Thoracic aorta (tissue), 2 donors: ENCODE results near the gene GIGYF2. TPM values are rescaled to one million over a fixed set of nuclear protein-coding genes. Genes with fewer than 3 reads are reported as not detected.
"Not testable (repeated sequence)": the region's sequence is repeated elsewhere in the genome, so short reads cannot be mapped to it uniquely, and the experiment has no call there.

Experiments
- ATAC-seq: fragments of 150-250 bp; one replicate; pipeline ENCODE4 v1.8.0; 2017; ENCODE audit warnings: low read depth; ENCODE audit not compliant: insufficient number of reproducible peaks, low FRiP score
- DNase-seq: peaks from one replicate; pipeline ENCODE4 v3.0.0-alpha.2; 2020; ENCODE audit warnings: low spot score
- H3K27ac ChIP-seq, 2 donors: fragments of 200-600 bp; sonication (generic); 1 replicate in 1 of 2; 2 replicates in 1 of 2; pipeline ENCODE4 v1.5.1; 2016; ENCODE audit warnings: mild to moderate bottlenecking in 2 of 2, moderate library complexity in 2 of 2
- H3K27me3 ChIP-seq: fragments of 200-600 bp; sonication (generic); replicated peaks from 2 replicates; pipeline ENCODE4 v1.6.0; 2016; ENCODE audit warnings: mild to moderate bottlenecking; ENCODE audit not compliant: insufficient read depth
- H3K36me3 ChIP-seq: fragments of 200-600 bp; sonication (generic); one replicate; pipeline ENCODE4 v1.5.1; 2016
- H3K4me1 ChIP-seq, 2 donors: fragments of 200-600 bp; sonication (generic); 1 replicate in 1 of 2; 2 replicates in 1 of 2; pipeline versions ENCODE4 v1.5.1 to v1.6.0; 2016; ENCODE audit warnings: low read depth in 2 of 2, mild to moderate bottlenecking in 1 of 2; ENCODE audit not compliant: control insufficient read depth in 1 of 2
- H3K4me3 ChIP-seq: fragments of 200-600 bp; sonication (generic); 2 replicates; pipeline ENCODE4 v1.5.1; 2016; ENCODE audit warnings: mild to moderate bottlenecking
- H3K9me3 ChIP-seq: fragments of 200-600 bp; sonication (generic); 2 replicates; pipeline ENCODE4 v1.5.1; 2016
- total RNA-seq, 2 donors: library from RNA; depleted of rRNA; stranded (reverse); fragments of >200 nt; gene quantifications; one replicate each; pipeline versions ENCODE4 v1.1.0 to v1.2.3, GENCODE V29; 2016
- TF ChIP-seq, protein P1 (sequence below): fragments of 200-600 bp; sonication (generic); IDR thresholded peaks from one replicate; pipeline ENCODE4 v1.5.1; 2019; ENCODE audit warnings: antibody characterized with exemption

GIGYF2 gene
- total RNA-seq, 2 donors from 2014 or later = 54.7 to 121 TPM

DNA sequence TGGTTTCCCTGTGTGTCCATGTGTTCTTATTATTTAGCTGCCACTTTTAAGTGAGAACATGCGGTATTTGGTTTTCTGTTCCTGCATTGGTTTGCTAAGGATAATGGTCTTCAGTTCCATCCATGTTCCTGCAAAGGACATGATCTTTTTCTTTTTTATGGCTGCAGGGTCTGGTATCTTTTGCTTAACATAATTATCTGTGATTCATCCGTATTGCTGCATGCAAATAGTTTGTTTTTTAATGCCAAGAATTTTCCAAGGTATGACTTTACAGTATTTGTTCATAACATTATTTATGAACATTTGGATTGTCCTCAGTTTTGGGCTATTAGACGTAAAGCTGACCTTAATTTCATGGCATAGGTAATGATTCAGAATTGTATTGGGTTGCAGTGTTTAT is 17.8 kb downstream of the GIGYF2 start:
- peaks cover 0 to 11% of the 10 kb centered on the region in 2 donors for H3K4me1 ChIP-seq
- no peaks in the 10 kb centered on the region for H3K27me3 ChIP-seq
- H3K36me3 ChIP-seq = no peaks in the 10 kb centered on the region
- no peaks in the 10 kb centered on the region for H3K9me3 ChIP-seq
- ATAC-seq (no peak), DNase-seq (no peak)
- no peak overlapping the region for H3K4me3 ChIP-seq
- no peak overlapping the region for H3K27ac ChIP-seq
- TF ChIP-seq, protein P1, sequence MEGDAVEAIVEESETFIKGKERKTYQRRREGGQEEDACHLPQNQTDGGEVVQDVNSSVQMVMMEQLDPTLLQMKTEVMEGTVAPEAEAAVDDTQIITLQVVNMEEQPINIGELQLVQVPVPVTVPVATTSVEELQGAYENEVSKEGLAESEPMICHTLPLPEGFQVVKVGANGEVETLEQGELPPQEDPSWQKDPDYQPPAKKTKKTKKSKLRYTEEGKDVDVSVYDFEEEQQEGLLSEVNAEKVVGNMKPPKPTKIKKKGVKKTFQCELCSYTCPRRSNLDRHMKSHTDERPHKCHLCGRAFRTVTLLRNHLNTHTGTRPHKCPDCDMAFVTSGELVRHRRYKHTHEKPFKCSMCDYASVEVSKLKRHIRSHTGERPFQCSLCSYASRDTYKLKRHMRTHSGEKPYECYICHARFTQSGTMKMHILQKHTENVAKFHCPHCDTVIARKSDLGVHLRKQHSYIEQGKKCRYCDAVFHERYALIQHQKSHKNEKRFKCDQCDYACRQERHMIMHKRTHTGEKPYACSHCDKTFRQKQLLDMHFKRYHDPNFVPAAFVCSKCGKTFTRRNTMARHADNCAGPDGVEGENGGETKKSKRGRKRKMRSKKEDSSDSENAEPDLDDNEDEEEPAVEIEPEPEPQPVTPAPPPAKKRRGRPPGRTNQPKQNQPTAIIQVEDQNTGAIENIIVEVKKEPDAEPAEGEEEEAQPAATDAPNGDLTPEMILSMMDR = no peak

DNA sequence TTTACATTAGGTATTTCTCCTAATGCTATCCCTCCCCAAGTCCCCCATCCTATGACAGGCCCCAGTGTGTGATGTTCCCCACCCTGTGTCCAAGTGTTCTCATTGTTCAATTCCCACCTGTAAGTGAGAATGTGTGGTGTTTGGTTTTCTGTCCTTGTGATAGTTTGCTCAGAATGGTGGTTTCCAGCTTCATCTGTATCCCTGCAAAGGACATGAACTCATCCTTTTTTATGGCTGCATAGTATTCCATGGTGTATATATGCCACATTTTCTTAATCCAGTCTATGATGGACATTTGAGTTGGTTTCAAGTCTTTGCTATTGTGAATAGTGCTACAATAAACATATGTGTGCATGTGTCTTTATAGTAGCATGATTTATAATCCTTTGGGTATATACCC is 22.9 kb downstream of the GIGYF2 start:
- not testable (repeated sequence) for H3K27ac ChIP-seq, H3K27me3 ChIP-seq, ATAC-seq, H3K9me3 ChIP-seq, H3K4me3 ChIP-seq, H3K36me3 ChIP-seq, DNase-seq
- peaks cover 0 to 11% of the 10 kb centered on the region in 2 donors for H3K4me1 ChIP-seq

DNA sequence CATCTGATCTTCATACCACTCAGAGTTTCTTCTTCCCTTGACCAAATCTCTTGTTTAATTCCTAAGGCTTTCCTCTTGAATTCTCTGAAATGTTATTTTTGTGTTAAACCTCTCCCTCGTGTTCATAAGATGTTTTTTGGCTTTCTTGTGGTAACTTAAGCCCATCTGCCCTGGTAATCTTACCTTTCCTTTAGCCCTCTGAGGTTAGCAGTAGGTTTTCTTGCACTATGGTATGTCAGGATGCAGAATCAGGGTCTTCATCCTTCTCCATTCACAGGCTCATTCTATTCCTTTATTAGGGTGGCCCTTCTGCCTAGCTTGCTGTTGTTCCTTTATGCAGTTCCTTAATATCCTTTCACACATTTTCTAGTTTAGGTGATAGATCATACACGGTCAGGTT is 24.1 kb downstream of the GIGYF2 start:
- Histone ChIP-seq H3K27ac (no peak overlapping the region), H3K27me3 (no peaks in the 10 kb centered on the region), H3K9me3 (no peaks in the 10 kb centered on the region), H3K36me3 (peaks cover 5% of the 10 kb centered on the region), H3K4me3 (no peak overlapping the region), H3K4me1 (peaks cover 0 to 11% of the 10 kb centered on the region in 2 donors)
- DNase-seq = no peak
- TF ChIP-seq, protein P1 = no peak
- ATAC-seq = no peak

DNA sequence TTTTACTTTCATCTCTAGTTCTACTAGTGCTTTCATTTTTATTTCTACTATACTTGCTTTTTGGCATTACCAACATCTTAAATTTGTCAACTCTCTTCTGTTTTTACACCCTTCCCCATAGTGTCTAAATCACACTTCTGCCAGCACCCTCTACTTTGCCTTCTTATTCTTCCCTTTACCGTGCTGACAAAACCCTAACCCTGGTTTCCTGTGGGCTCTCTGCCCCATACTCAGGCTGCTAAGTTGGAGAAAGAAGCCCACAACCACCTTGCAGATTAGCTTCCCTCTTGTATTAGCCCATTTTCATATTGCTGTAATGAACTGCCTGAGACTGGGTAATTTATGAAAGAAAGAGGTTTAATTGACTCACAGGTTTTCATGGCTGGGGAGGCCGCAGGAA is 24.8 kb downstream of the GIGYF2 start:
- H3K9me3 ChIP-seq = no peaks in the 10 kb centered on the region
- ATAC-seq = no peak
- no peak overlapping the region for H3K27ac ChIP-seq
- H3K27me3 ChIP-seq = no peaks in the 10 kb centered on the region
- peaks cover 5% of the 10 kb centered on the region for H3K36me3 ChIP-seq
- H3K4me1 ChIP-seq = peaks cover 0 to 11% of the 10 kb centered on the region in 2 donors
- no peak for DNase-seq
- TF ChIP-seq, protein P1 = no peak
- H3K4me3 ChIP-seq = no peak overlapping the region

DNA sequence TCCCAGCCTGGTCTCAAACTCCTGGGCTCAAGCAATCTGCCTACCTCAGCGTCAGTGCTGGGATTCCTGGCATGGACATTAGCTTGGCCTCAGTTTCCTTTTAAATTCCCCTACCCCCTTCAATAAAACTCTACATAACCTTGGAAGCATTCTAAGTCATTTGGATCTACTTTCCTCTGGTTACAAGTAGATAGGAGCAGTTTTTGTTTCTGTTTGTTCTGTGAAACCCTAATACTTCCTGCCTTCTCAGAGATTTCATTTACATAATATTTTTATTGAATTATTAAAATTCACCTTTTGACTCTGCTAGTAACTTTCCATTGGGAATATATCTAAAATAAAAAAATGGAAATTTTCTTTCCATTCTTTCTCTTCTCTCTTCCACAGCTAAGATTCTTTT is 25.9 kb downstream of the GIGYF2 start:
- H3K36me3 ChIP-seq = peaks cover 5% of the 10 kb centered on the region
- no peaks in the 10 kb centered on the region for H3K9me3 ChIP-seq
- no peak overlapping the region for H3K4me3 ChIP-seq
- TF ChIP-seq, protein P1 = no peak
- H3K4me1 ChIP-seq = peaks cover 0 to 11% of the 10 kb centered on the region in 2 donors
- ATAC-seq = no peak
- no peak overlapping the region for H3K27ac ChIP-seq
- H3K27me3 ChIP-seq = no peaks in the 10 kb centered on the region
- no peak for DNase-seq

DNA sequence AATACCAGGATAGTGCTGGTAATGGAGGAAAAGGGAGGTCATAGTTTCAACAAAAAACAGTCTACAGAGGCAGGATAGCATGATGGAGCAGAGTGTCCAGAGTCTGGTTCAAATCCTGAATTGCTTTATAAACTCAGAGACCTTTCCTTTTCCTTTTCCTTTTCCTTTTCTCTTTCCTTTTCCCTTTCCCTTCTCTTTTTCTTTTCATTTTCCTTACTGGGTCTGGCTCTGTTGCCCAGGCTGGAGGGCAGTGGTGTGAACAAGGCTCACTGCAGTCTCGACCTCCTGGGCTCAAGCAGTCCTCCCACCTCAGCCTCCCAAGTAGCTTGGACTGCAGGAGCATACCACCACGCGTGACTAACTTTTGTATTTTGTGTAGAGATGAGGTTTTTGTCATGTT is 31.7 kb downstream of the GIGYF2 start:
- Histone ChIP-seq H3K27me3 (no peaks in the 10 kb centered on the region), H3K36me3 (peaks cover 5% of the 10 kb centered on the region), H3K4me3 (no peak overlapping the region), H3K27ac (no peak overlapping the region), H3K9me3 (no peaks in the 10 kb centered on the region), H3K4me1 (peaks cover 5 to 13% of the 10 kb centered on the region in 2 donors)
- DNase-seq = no peak
- TF ChIP-seq, protein P1 = no peak
- no peak for ATAC-seq
